ENCODE results near the gene SLC18A2. TPM values are rescaled to one million over a fixed set of nuclear protein-coding genes. Genes with fewer than 3 reads are reported as not detected.

The SLC18A2 gene
- total and polyA plus RNA-seq, 7 donors: 0.23 to 1.4 (median 0.55) TPM

DNA sequence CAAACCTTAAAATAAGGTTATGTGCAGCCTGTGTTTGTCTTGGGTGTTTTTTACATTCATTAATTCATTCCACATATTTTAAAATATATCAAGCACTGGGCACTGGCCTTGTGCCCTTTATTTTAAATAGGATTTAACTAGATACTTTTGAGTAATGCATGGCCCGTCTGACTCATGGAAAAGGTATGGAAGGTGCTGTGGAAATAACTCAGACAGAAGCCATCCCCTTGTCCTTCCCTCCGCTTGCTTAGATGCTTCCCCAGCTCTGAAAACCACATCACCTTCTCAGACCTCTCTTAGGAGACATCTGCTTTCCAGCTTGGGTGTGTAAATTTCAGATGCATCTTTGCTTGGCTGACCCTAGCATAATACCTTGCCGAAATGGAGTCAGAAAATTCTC, 30.5 kb downstream of the SLC18A2 start:
- no peak for DNase-seq
- H3K36me3 ChIP-seq: no peaks in the 10 kb centered on the region
- intact Hi-C loops (cut with DNase I): no loop called here
- H3K4me1 ChIP-seq: no peaks in the 10 kb centered on the region
- H3K4me3 ChIP-seq: no peak overlapping the region
- H3K27me3 ChIP-seq: no peaks in the 10 kb centered on the region
- 87 to 93% methylated on average over 3 of the region's 3 CpGs for WGBS, 2 donors
- TF ChIP-seq, protein P1, sequence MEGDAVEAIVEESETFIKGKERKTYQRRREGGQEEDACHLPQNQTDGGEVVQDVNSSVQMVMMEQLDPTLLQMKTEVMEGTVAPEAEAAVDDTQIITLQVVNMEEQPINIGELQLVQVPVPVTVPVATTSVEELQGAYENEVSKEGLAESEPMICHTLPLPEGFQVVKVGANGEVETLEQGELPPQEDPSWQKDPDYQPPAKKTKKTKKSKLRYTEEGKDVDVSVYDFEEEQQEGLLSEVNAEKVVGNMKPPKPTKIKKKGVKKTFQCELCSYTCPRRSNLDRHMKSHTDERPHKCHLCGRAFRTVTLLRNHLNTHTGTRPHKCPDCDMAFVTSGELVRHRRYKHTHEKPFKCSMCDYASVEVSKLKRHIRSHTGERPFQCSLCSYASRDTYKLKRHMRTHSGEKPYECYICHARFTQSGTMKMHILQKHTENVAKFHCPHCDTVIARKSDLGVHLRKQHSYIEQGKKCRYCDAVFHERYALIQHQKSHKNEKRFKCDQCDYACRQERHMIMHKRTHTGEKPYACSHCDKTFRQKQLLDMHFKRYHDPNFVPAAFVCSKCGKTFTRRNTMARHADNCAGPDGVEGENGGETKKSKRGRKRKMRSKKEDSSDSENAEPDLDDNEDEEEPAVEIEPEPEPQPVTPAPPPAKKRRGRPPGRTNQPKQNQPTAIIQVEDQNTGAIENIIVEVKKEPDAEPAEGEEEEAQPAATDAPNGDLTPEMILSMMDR (IDR thresholded peaks at IDR 0.05): no peak
- TF ChIP-seq EP300 (IDR thresholded peaks at IDR 0.05): no peak
- TF ChIP-seq POLR2A (IDR thresholded peaks at IDR 0.05): no peak
- no peak for TF ChIP-seq POLR2AphosphoS5 (IDR thresholded peaks at IDR 0.05)
- no peaks in the 10 kb centered on the region for H3K9me3 ChIP-seq
- H3K27ac ChIP-seq: no peak overlapping the region

DNA sequence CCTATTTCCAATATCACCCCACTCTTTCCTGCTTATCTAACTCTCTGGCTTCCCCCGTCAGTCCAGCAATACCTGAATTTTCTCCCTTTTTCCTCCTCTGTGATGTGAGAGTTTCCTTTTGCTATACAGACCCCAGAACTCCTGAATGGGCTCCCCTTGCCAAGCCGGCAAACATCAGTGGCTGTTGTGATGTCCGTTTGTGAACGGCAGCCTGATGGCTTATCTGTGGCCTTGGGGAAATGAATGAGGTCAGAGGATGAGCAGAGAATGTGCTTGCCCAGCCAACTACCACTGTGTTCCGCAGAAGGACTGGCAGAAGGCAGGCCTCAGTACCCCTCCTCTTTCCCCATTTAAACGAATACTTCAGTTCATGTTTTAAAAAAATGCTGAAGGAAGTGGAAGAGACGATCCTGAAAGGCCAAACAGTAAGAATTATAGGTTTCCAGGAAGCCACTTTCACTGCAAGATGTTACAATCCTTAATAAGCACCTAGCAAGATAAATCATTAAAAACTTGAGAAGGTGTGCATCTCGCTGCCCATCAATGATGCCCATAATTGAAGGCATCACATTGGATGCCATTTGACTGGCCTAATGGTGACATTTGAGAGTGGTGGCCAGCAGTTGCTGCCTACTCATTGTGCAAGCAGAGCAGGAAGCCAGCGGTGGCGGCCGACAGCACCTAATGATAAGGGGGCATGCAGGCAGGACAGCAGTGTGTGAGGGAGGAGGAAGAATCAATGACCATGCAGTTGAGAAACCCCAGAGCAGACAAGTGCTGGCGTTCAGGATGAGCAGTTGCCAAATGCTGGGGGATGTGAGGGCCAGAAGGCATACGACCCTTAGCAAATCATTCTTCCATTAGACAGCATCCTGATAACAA, 31.5 kb downstream of the SLC18A2 start:
- H3K27me3 ChIP-seq: no peaks in the 10 kb centered on the region
- no peaks in the 10 kb centered on the region for H3K36me3 ChIP-seq
- H3K27ac ChIP-seq: no peak overlapping the region
- no peak for TF ChIP-seq EP300 (IDR thresholded peaks at IDR 0.05)
- intact Hi-C loops (cut with DNase I): no loop called here
- no peaks in the 10 kb centered on the region for H3K9me3 ChIP-seq
- WGBS, 2 donors: 79 to 81% methylated on average over 13 of the region's 13 CpGs
- DNase-seq: no peak
- H3K4me3 ChIP-seq: no peak overlapping the region
- no peaks in the 10 kb centered on the region for H3K4me1 ChIP-seq

DNA sequence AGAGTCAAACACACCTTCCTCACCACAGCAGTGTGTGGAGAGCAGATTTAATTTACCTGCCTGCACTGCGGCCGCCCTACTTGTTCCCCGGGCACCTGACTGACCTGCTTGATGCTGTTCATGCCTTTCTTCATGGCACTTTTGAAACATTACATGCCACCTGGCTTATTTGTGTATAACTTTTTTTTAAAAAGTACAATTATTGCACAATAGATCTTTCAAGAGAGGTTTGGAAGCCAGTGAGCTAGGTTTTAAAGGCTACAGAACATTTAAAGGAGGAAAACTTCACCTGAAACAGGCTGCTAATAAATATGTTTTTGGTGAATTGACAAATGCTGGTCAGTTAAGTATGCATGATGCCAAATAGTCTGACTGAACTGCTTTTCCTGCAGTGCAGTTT, 33.1 kb downstream of the SLC18A2 start:
- Histone ChIP-seq H3K27me3 (no peaks in the 10 kb centered on the region), H3K4me3 (no peak overlapping the region), H3K4me1 (no peaks in the 10 kb centered on the region), H3K9me3 (no peaks in the 10 kb centered on the region), H3K36me3 (no peaks in the 10 kb centered on the region), H3K27ac (no peak overlapping the region)
- no peak for DNase-seq
- intact Hi-C loops (cut with DNase I): no loop called here
- 95 to 96% methylated on average over 3 of the region's 3 CpGs for WGBS, 2 donors
- TF ChIP-seq, protein P1 (IDR thresholded peaks at IDR 0.05): no peak
- TF ChIP-seq POLR2AphosphoS5 (IDR thresholded peaks at IDR 0.05) (no peak), EP300 (IDR thresholded peaks at IDR 0.05) (no peak), POLR2A (IDR thresholded peaks at IDR 0.05) (no peak)

DNA sequence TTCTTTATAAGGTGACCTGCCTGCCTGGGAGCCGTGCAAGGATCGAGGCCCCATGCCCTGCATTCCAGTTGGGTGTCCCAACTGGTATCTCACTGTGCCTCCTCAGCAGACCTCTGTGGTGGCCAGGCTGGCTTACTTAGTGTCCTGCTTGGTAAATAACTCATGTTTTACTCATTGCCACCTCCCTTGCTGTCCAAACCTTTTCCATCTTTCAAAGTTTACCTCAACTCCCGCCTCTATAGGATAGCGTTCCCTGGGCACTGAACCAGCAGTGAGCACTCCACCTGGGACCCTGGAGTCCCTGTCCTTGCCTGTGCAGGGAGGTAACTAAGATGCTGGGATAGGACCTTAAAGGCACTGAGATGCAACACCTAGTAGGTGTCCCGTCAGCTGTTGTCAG, 33.6 kb downstream of the SLC18A2 start:
- no peaks in the 10 kb centered on the region for H3K27me3 ChIP-seq
- intact Hi-C loops (cut with DNase I): no loop called here
- 96 to 97% methylated on average over 5 of the region's 5 CpGs for WGBS, 2 donors
- no peak overlapping the region for H3K27ac ChIP-seq
- TF ChIP-seq, protein P1 (IDR thresholded peaks at IDR 0.05): no peak
- no peak for TF ChIP-seq POLR2A (IDR thresholded peaks at IDR 0.05)
- no peak for TF ChIP-seq EP300 (IDR thresholded peaks at IDR 0.05)
- no peak for TF ChIP-seq POLR2AphosphoS5 (IDR thresholded peaks at IDR 0.05)
- DNase-seq: no peak
- no peaks in the 10 kb centered on the region for H3K4me1 ChIP-seq
- no peaks in the 10 kb centered on the region for H3K9me3 ChIP-seq
- no peaks in the 10 kb centered on the region for H3K36me3 ChIP-seq
- H3K4me3 ChIP-seq: no peak overlapping the region

DNA sequence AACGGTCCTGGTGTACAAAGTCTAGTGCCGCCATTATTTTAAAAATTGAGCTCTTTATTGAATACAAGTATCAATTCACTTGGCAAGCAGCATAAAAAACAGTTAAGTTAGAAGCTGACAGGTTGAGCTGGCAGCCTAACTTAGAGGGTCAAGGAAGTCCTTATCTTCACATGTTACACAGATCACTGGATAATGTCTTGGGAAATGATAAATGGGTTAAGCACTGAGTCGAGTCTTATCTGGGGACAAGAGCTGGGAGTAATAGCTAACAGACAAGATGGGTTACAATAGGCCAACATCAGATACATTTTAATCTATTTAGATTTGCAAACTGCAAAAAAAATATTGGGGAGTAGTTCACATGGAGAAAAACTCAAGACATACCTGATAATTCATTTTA, 34.2 kb downstream of the SLC18A2 start:
- intact Hi-C loops (cut with DNase I): no loop called here
- Histone ChIP-seq H3K36me3 (no peaks in the 10 kb centered on the region), H3K27ac (no peak overlapping the region), H3K4me3 (no peak overlapping the region), H3K27me3 (no peaks in the 10 kb centered on the region), H3K9me3 (no peaks in the 10 kb centered on the region), H3K4me1 (no peaks in the 10 kb centered on the region)
- 83% methylated on average over 3 of the region's 3 CpGs for WGBS, 2 donors
- TF ChIP-seq EP300 (IDR thresholded peaks at IDR 0.05): no peak
- no peak for TF ChIP-seq POLR2AphosphoS5 (IDR thresholded peaks at IDR 0.05)
- TF ChIP-seq, protein P1 (IDR thresholded peaks at IDR 0.05): no peak
- TF ChIP-seq POLR2A (IDR thresholded peaks at IDR 0.05): no peak
- no peak for DNase-seq

Data from sigmoid colon (tissue), 7 donors.